ENCODE measurements around the gene ALAS2.

GRCh38 chrX:54977387-54977786, 53.4 kb downstream of the ALAS2 start:
- TF ChIP-seq, protein P1, sequence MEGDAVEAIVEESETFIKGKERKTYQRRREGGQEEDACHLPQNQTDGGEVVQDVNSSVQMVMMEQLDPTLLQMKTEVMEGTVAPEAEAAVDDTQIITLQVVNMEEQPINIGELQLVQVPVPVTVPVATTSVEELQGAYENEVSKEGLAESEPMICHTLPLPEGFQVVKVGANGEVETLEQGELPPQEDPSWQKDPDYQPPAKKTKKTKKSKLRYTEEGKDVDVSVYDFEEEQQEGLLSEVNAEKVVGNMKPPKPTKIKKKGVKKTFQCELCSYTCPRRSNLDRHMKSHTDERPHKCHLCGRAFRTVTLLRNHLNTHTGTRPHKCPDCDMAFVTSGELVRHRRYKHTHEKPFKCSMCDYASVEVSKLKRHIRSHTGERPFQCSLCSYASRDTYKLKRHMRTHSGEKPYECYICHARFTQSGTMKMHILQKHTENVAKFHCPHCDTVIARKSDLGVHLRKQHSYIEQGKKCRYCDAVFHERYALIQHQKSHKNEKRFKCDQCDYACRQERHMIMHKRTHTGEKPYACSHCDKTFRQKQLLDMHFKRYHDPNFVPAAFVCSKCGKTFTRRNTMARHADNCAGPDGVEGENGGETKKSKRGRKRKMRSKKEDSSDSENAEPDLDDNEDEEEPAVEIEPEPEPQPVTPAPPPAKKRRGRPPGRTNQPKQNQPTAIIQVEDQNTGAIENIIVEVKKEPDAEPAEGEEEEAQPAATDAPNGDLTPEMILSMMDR (IDR thresholded peaks at IDR 0.05): no peak
- TF ChIP-seq POLR2AphosphoS5 (IDR thresholded peaks at IDR 0.05; ENCODE audit: insufficient read depth in 1 of 2, low read depth in 1 of 2) (no peak), POLR2A (IDR thresholded peaks at IDR 0.05) (no peak)
